ENCODE results near the gene SPECC1L.

SPECC1L gene

DNA sequence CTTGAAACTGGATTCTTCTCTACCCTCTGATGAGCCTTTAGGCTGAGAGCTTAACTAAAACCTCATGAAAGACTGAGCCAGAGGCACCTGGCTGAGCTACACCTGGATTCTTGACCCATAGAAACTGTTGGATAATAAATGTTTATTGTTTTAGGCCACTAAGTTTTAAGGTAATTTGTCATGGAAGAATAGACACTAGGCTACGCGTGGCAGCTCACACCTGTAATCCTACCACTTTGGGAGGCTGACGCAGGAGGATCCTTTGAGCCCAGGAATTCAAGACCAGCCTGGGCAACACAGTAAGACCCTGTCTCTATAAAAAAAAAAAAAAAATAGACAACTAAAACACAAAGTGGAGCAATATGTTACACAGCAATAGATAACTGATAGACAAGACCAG, 195.3 kb downstream of the SPECC1L start:
- Histone ChIP-seq H3K4me3 (ENCODE audit: low read length) (no peak overlapping the region), H3K9me3 (ENCODE audit: control insufficient read depth, insufficient read depth, low read length) (no peaks in the 10 kb centered on the region), H3K36me3 (ENCODE audit: control insufficient read depth, insufficient read depth, low read length) (no peaks in the 10 kb centered on the region), H3K27ac (ENCODE audit: low read length) (no peak overlapping the region), H3K27me3 (ENCODE audit: control insufficient read depth, insufficient read depth, low read length) (no peaks in the 10 kb centered on the region), H3K4me1 (ENCODE audit: control insufficient read depth, insufficient read depth, low read length) (no peaks in the 10 kb centered on the region)
- no CpG with 5 or more reads among the region's 3 CpGs for WGBS (ENCODE audit: insufficient coverage, insufficient read length)
- DNase-seq (ENCODE audit: low read depth, low spot score) = no peak

DNA sequence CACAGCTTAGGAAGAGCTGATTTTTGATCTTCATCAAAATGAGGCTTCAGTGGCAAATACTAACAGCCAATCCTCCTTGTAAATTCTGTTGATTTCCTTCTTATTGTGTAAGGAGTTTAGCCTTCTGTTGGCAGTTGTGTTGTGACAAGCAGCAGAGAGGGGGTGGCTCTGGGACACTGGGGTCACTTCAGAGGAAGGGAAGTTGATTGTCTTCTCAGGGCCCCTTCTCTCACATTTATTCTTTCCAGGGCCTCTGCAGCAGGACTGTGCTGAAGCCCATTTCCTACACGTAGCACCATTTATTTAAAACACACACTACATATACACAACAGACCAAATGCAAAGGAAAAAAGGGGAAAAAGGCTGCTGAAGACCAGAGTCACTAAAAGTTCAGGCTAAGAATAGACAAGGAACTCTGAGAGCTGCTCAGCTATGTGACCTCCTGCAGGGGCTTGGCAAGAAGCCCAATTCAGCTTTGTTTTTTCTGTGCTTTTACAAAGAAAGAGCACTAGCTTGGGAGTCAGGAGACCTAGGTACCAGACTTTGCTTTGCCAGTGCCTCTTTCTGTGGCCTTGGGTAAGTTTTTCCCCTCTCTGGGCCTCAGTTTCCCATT, 196.2 kb downstream of the SPECC1L start:
- H3K4me3 ChIP-seq (ENCODE audit: low read length) = no peak overlapping the region
- no peaks in the 10 kb centered on the region for H3K4me1 ChIP-seq (ENCODE audit: control insufficient read depth, insufficient read depth, low read length)
- no peaks in the 10 kb centered on the region for H3K9me3 ChIP-seq (ENCODE audit: control insufficient read depth, insufficient read depth, low read length)
- no peaks in the 10 kb centered on the region for H3K27me3 ChIP-seq (ENCODE audit: control insufficient read depth, insufficient read depth, low read length)
- H3K27ac ChIP-seq (ENCODE audit: low read length) = no peak overlapping the region
- no peak for DNase-seq (ENCODE audit: low read depth, low spot score)
- H3K36me3 ChIP-seq (ENCODE audit: control insufficient read depth, insufficient read depth, low read length) = no peaks in the 10 kb centered on the region
- WGBS (ENCODE audit: insufficient coverage, insufficient read length) = no CpG with 5 or more reads among the region's 1 CpG

DNA sequence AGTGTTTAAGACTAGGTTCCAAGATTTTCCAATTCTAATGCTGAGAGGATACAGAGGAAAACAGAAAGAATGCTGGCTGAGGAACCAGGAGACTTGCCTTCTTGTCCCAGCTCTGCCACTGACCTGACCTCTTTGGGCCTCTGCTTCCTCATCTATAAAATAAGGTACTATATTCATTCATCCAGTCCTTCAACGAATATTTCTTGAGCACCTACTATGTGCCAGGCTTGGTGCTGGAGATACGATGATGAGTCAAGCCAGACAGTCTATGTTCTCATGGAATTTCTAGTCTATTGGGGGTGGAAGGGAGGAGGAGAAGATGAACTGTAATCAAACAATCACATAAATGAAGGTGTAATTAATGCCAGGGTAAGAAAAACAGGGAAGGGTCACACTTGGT, 196.7 kb downstream of the SPECC1L start:
- no CpG with 5 or more reads among the region's 2 CpGs for WGBS (ENCODE audit: insufficient coverage, insufficient read length)
- H3K27ac ChIP-seq (ENCODE audit: low read length) = no peak overlapping the region

More for the DNA sequence above, 196.7 kb downstream of the SPECC1L start:
- Histone ChIP-seq H3K9me3 (ENCODE audit: control insufficient read depth, insufficient read depth, low read length) (no peaks in the 10 kb centered on the region), H3K4me1 (ENCODE audit: control insufficient read depth, insufficient read depth, low read length) (no peaks in the 10 kb centered on the region), H3K36me3 (ENCODE audit: control insufficient read depth, insufficient read depth, low read length) (no peaks in the 10 kb centered on the region), H3K4me3 (ENCODE audit: low read length) (no peak overlapping the region), H3K27me3 (ENCODE audit: control insufficient read depth, insufficient read depth, low read length) (no peaks in the 10 kb centered on the region)
- DNase-seq (ENCODE audit: low read depth, low spot score) = no peak

Data from iPS DF 6.9 (cell line).